ENCODE data around the gene ULK1. TPM values are rescaled to one million over a fixed set of nuclear protein-coding genes. Genes with fewer than 3 reads are reported as not detected.
"Not testable (repeated sequence)": the region's sequence is repeated elsewhere in the genome, so short reads cannot be mapped to it uniquely, and the experiment has no call there.

Gene ULK1
- total and polyA plus RNA-seq, 2 of the 13 experiments (the other 11 are each of a cell fraction or from before 2014, with no cell fraction given): 2.8 to 10.1 TPM

- no peak for TF ChIP-seq ZBTB10 (CRISPR knock-in tag; IDR thresholded peaks at IDR 0.05; ENCODE audit: borderline replicate concordance)
- TF ChIP-seq MAX (IDR thresholded peaks at IDR 0.05): no peak
- no peak for TF ChIP-seq PRDM10 (CRISPR knock-in tag; IDR thresholded peaks at IDR 0.05; ENCODE audit: low read depth)
- no peak for TF ChIP-seq RFX5 (IDR thresholded peaks at IDR 0.05; ENCODE audit: low read depth, low read length)
- TF ChIP-seq NFYC (CRISPR knock-in tag; IDR thresholded peaks at IDR 0.05): no peak
- TF ChIP-seq MAFK (conservative IDR thresholded peaks at IDR 0.05 in 1 of 2, IDR thresholded peaks at IDR 0.05 in 1 of 2; ENCODE audit: low read length in 2 of 2): no peak
Observed at GRCh38 chr12:131883521-131883900, 10.9 kb upstream of the ULK1 start (continued).

- FAIRE-seq; DNase-seq (ENCODE audit: low spot score); in situ Hi-C loops (cut with HindIII; ENCODE audit: extremely low pct_ligation_motif_present, low pct_unique_long_range_greater_than_20kb): not testable (repeated sequence)
Observed at GRCh38 chr12:131885076-131885475, 9.3 kb upstream of the ULK1 start.

More at GRCh38 chr12:131885076-131885475, 9.3 kb upstream of the ULK1 start:
- H3K9ac ChIP-seq (ENCODE audit: insufficient read depth, low read depth, low read length); CTCF ChIA-PET (ENCODE audit: low intra/inter-chr PET ratio, low total read pairs); H3K9me3 ChIP-seq (ENCODE audit: low read length); H3K36me3 ChIP-seq (replicated peaks in 1 of 2; ENCODE audit: control insufficient read depth in 1 of 2, insufficient read depth in 2 of 2, low read length in 2 of 2); BruUV-seq (replicated peaks); intact Hi-C loops (cut with micrococcal nuclease; ENCODE audit: unreplicated experiment); H3K4me2 ChIP-seq (ENCODE audit: low read depth, low read length); H4K20me1 ChIP-seq (ENCODE audit: insufficient read depth, low read length); POLR2A ChIA-PET; ATAC-seq; H3K4me3 ChIP-seq (replicated peaks in 1 of 3; ENCODE audit: insufficient read depth in 1 of 3, low read depth in 2 of 3, low read length in 3 of 3); H3K79me2 ChIP-seq (ENCODE audit: insufficient read depth, low read length); H3K27ac ChIP-seq (ENCODE audit: extremely low read length, insufficient read depth, low read length); H2AFZ ChIP-seq (ENCODE audit: low read length): not testable (repeated sequence)
- Histone ChIP-seq H3K4me1 (ENCODE audit: insufficient read depth, low read length) (peaks cover 25% of the 10 kb centered on the region), H3K27me3 (ENCODE audit: control insufficient read depth in 1 of 2, insufficient read depth in 2 of 2, low read length in 2 of 2) (peaks cover 0 to 20% of the 10 kb centered on the region in 2 experiments; a peak in 3 of 5 replicates)
- 63% methylated on average over 7 of the region's 8 CpGs for WGBS (ENCODE audit: low lambda C conversion rate)

Measured in HepG2 (cell line).